HepG2 (cell line): ENCODE measurements around the gene DNAL4. TPM values are rescaled to one million over a fixed set of nuclear protein-coding genes. Genes with fewer than 3 reads are reported as not detected.

Experiments
- ATAC-seq: fragments of 200-7000 bp; cut with Tn5 transposase; 3 replicates; pipeline ENCODE4 v1.9.1; 2020; ENCODE audit warnings: mild to moderate bottlenecking, moderate library complexity
- BruUV-seq: library from RNA; stranded (reverse); fragments of 400-500 nt; replicated peaks from 2 replicates; lab custom pipeline; 2021; lab: Mats Ljungman, UMichigan
- CTCF ChIA-PET: fragments of 300-600 bp; formaldehyde crosslinking; extraction: SDS; loops from one replicate; lab custom pipeline; 2021; ENCODE audit warnings: low total read pairs, inconsistent platforms, low intra/inter-chr PET ratio; lab: Yijun Ruan, JAX
- POLR2A ChIA-PET: fragments of 350-600 bp; sonication (Branson Sonifier 250); formaldehyde crosslinking; loops from one replicate; lab custom pipeline; 2020; ENCODE audit warnings: antibody characterized with exemption, inconsistent platforms; lab: Yijun Ruan, JAX
- DNase-seq: peaks from one replicate; pipeline ENCODE4 v3.0.0-alpha.2; 2015; ENCODE audit warnings: low spot score
- FAIRE-seq: peaks from 3 replicates; lab custom pipeline; 2011; peaks lifted over from hg19 to GRCh38; lab: Jason Lieb, UNC
- H2AFZ ChIP-seq: one replicate; pipeline ENCODE4 v1.6.1; 2011; ENCODE audit warnings: low read length, inconsistent platforms
- H3K27ac ChIP-seq: fragments of 300-600 bp; 3 replicates; pipeline ENCODE4 v1.8.0; 2011; ENCODE audit warnings: mixed run types, mild to moderate bottlenecking, mixed read lengths, low read length, inconsistent platforms; ENCODE audit not compliant: insufficient read depth; ENCODE audit errors: extremely low read length
- H3K27me3 ChIP-seq, 2 experiments: fragments of 200-600 bp in 1 of 2; 2 replicates in 1 of 2; 3 replicates in 1 of 2; pipeline versions ENCODE4 v1.6.0 to v1.8.0; 2011; ENCODE audit warnings: low read length in 2 of 2, mild to moderate bottlenecking in 2 of 2, moderate library complexity in 2 of 2, inconsistent platforms in 1 of 2; ENCODE audit not compliant: insufficient read depth in 2 of 2, control insufficient read depth in 1 of 2
- H3K36me3 ChIP-seq, 2 experiments: fragments of 200-600 bp in 1 of 2; replicated peaks in 1 of 2; 2 replicates in 1 of 2; 3 replicates in 1 of 2; pipeline versions ENCODE4 v1.5.1 to v1.8.0; 2011; ENCODE audit warnings: low read length in 2 of 2, inconsistent platforms in 1 of 2; ENCODE audit not compliant: insufficient read depth in 2 of 2, control insufficient read depth in 1 of 2
- H3K4me1 ChIP-seq: 2 replicates; pipeline ENCODE4 v1.5.1; 2012; ENCODE audit warnings: low read length, inconsistent platforms; ENCODE audit not compliant: insufficient read depth
- H3K4me2 ChIP-seq: 2 replicates; pipeline ENCODE4 v1.6.0; 2011; ENCODE audit warnings: low read depth, low read length, inconsistent platforms
- H3K4me3 ChIP-seq, 3 experiments: fragments of 200-600 bp in 1 of 3; sonication (generic), shearing (Covaris generic) in 1 of 3; replicated peaks in 1 of 3; 2 replicates each; pipeline ENCODE4 v1.5.1; 2011 to 2016; ENCODE audit warnings: low read length in 3 of 3, inconsistent platforms in 2 of 3, low read depth in 2 of 3, mild to moderate bottlenecking in 2 of 3, control low read depth in 1 of 3, mixed read lengths in 1 of 3; ENCODE audit not compliant: insufficient read depth in 1 of 3
- H3K79me2 ChIP-seq: one replicate; pipeline ENCODE4 v1.6.1; 2011; ENCODE audit warnings: low read length, inconsistent platforms; ENCODE audit not compliant: insufficient read depth
- H3K9ac ChIP-seq: 2 replicates; pipeline ENCODE4 v1.6.0; 2011; ENCODE audit warnings: mild to moderate bottlenecking, low read depth, low read length, inconsistent platforms; ENCODE audit not compliant: insufficient read depth
- H3K9me3 ChIP-seq: 2 replicates; pipeline ENCODE4 v1.5.1; 2012; ENCODE audit warnings: mild to moderate bottlenecking, low read length
- H4K20me1 ChIP-seq: 2 replicates; pipeline ENCODE4 v1.6.0; 2011; ENCODE audit warnings: inconsistent platforms, mild to moderate bottlenecking, low read length, moderate library complexity; ENCODE audit not compliant: insufficient read depth
- CC2D1A ChIP-seq: sonication (generic); formaldehyde crosslinking; IDR thresholded peaks from 2 replicates; pipeline ENCODE4 v1.8.1; 2023; ENCODE audit warnings: mild to moderate bottlenecking, missing genetic modification reagents
- CCAR2 ChIP-seq: fragments of 200-400 bp; formaldehyde crosslinking; optimal IDR thresholded peaks from 2 replicates; pipeline ENCODE3; 2018; ENCODE audit warnings: low read depth, mild to moderate bottlenecking, low read length, moderate library complexity
- ESRRA ChIP-seq: sonication (generic); formaldehyde crosslinking; IDR thresholded peaks from 2 replicates; pipeline ENCODE4 v1.5.1; 2020; ENCODE audit warnings: mild to moderate bottlenecking, low read depth, missing genetic modification reagents
- FOXC1 ChIP-seq: sonication (generic); formaldehyde crosslinking; IDR thresholded peaks from 2 replicates; pipeline ENCODE4 v1.8.0; 2022; ENCODE audit warnings: mild to moderate bottlenecking, missing genetic modification reagents, borderline replicate concordance
- KLF11 ChIP-seq: IDR thresholded peaks from 2 replicates; pipeline ENCODE4 v1.6.1; 2016; ENCODE audit warnings: missing compliant biosample characterization
- MAFG ChIP-seq: sonication (generic); formaldehyde crosslinking; IDR thresholded peaks from 2 replicates; pipeline ENCODE4 v1.5.1; 2020; ENCODE audit warnings: mild to moderate bottlenecking, missing genetic modification reagents
- PITX1 ChIP-seq: sonication (generic); formaldehyde crosslinking; IDR thresholded peaks from 2 replicates; pipeline ENCODE4 v1.5.1; 2020; ENCODE audit warnings: mild to moderate bottlenecking, missing genetic modification reagents
- ZFP82 ChIP-seq: sonication (generic); formaldehyde crosslinking; IDR thresholded peaks from 2 replicates; pipeline ENCODE4 v1.5.1; 2020; ENCODE audit warnings: mild to moderate bottlenecking, missing genetic modification reagents, borderline replicate concordance
- ZNF24 ChIP-seq: fragments of 450-650 bp; IDR thresholded peaks from 2 replicates; pipeline ENCODE4 v1.6.1; 2017; ENCODE audit warnings: antibody characterized with exemption, mild to moderate bottlenecking
- ZNF790 ChIP-seq: sonication (generic); formaldehyde crosslinking; IDR thresholded peaks from 2 replicates; pipeline ENCODE4 v1.8.0; 2022; ENCODE audit warnings: missing genetic modification reagents, mild to moderate bottlenecking, borderline replicate concordance
- whole genome bisulfite sequencing: methylation state at CpG from one replicate; pipeline ENCODE4 v1.1.6; 2017; ENCODE audit warnings: low lambda C conversion rate; 5-methylcytosine and 5-hydroxymethylcytosine counted together
- in situ Hi-C: cut with HindIII; loops from 2 replicates; pipeline ENCODE4 v1.10.0; 2017; ENCODE audit warnings: low pct_unique_long_range_greater_than_20kb; ENCODE audit not compliant: extremely low pct_ligation_motif_present
- intact Hi-C: fragments of 100-400 bp; cut with micrococcal nuclease; formaldehyde crosslinking; loops from one replicate; pipeline ENCODE4 v1.10.0; 2022; ENCODE audit not compliant: unreplicated experiment
- polyA plus RNA-seq, 8 experiments: library from polyadenylated mRNA; depleted of rRNA in 3 of 8; stranded (reverse) in 7 of 8; unstranded in 1 of 8; fragments of >200 nt; fragmentation: Illumina TruSeq in 4 of 8; extraction: Trizol in 4 of 8; gene quantifications; 2 replicates each; pipeline versions ENCODE4 v1.2.1 to v1.2.3, GENCODE V29; 2011 to 2016; ENCODE audit warnings: low read depth in 4 of 8, missing spikeins in 1 of 8, mixed read lengths in 1 of 8; ENCODE audit not compliant: insufficient read depth in 1 of 8
- total RNA-seq, 5 experiments: library from RNA; depleted of rRNA; stranded (reverse); fragments of >200 nt; fragmentation: Illumina TruSeq; extraction: Trizol; gene quantifications; 2 replicates each; pipeline ENCODE4 v1.2.3, GENCODE V29; 2016; ENCODE audit warnings: low read depth in 1 of 5
- TF ChIP-seq, protein P1 (sequence below): sonication (generic); formaldehyde crosslinking; IDR thresholded peaks from 2 replicates; pipeline ENCODE4 v1.4.0; 2020; ENCODE audit warnings: mild to moderate bottlenecking, missing genetic modification reagents
- TF ChIP-seq, protein P2 (sequence below): IDR thresholded peaks from 2 replicates; pipeline ENCODE4 v1.6.1; 2012; ENCODE audit warnings: low read length, improper control_type of control experiment
- TF ChIP-seq, protein P3 (sequence below): sonication (generic); formaldehyde crosslinking; IDR thresholded peaks from 2 replicates; pipeline ENCODE4 v1.4.0; 2020; ENCODE audit warnings: mild to moderate bottlenecking, missing genetic modification reagents

DNAL4 gene
- total and polyA plus RNA-seq, 2 of the 13 experiments (the other 11 are each of a cell fraction or from before 2014, with no cell fraction given) = 8.0 to 10.7 TPM

DNA sequence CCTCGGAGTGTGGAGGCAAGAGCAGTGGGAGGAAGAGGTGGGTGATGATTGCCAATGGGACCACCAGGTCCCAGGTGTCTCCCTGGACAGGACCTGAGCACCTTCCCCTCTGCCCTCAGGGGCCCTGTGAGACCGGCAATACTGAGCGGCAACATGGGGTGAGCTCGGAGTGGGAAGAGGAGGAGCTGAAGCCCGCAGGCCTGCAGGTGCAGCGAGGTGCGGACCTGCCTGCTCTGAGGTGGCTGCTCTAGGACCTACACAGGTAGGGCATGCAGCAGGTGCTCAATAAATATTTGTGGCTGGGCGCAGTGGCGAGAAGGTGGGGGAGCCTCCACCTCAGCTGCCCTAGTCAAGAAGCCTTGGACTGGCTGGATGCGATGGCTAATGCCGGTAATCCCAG is 25.9 kb downstream of the DNAL4 start:
- H3K4me1 ChIP-seq = peaks cover 40% of the 10 kb centered on the region
- H4K20me1 ChIP-seq = no peaks in the 10 kb centered on the region
- H2AFZ ChIP-seq = no peak overlapping the region
- POLR2A ChIA-PET = interaction anchor here (0.9 to 1.5 kb wide), 4 partner anchors 8 to 75 kb away, joined by 3 to 4 read pairs (median 3); no protein-coding TSS in a partner anchor
- H3K9me3 ChIP-seq = no peaks in the 10 kb centered on the region
- in situ Hi-C loops (no loop called here), intact Hi-C loops (loop anchor here (10.0 kb wide), 2 partner anchors 77 to 237 kb away; partner anchors contain the start of gene NPTXR)
- no peak for FAIRE-seq
- H3K4me3 ChIP-seq = no peak overlapping the region
- H3K9ac ChIP-seq = no peak overlapping the region
- CTCF ChIA-PET = interaction anchor here (1.2 to 1.5 kb wide), 6 partner anchors 73 to 354 kb away, joined by 3 to 9 read pairs (median 4); partner anchors contain the start of gene NPTXR
- no peak overlapping the region for H3K27ac ChIP-seq
- H3K4me2 ChIP-seq = no peak overlapping the region
- WGBS = 39% methylated on average over 5 of the region's 11 CpGs
- no peaks in the 10 kb centered on the region for H3K79me2 ChIP-seq
- H3K36me3 ChIP-seq = no peaks in the 10 kb centered on the region
- H3K27me3 ChIP-seq = peaks cover 2 to 31% of the 10 kb centered on the region in 2 experiments; a peak in 4 of 5 replicates
- no peak for DNase-seq
- ATAC-seq = no peak
- no TSS peak for BruUV-seq
- TF ChIP-seq MAFG (CRISPR knock-in tag) (no peak), KLF11 (CRISPR knock-in tag) (no peak), ZNF790 (CRISPR knock-in tag) (no peak), PITX1 (CRISPR knock-in tag) (no peak), ZFP82 (CRISPR knock-in tag) (no peak), FOXC1 (CRISPR knock-in tag) (no peak), CCAR2 (no peak), ZNF24 (no peak), CC2D1A (CRISPR knock-in tag) (no peak), ESRRA (no peak)
- TF ChIP-seq, protein P1, sequence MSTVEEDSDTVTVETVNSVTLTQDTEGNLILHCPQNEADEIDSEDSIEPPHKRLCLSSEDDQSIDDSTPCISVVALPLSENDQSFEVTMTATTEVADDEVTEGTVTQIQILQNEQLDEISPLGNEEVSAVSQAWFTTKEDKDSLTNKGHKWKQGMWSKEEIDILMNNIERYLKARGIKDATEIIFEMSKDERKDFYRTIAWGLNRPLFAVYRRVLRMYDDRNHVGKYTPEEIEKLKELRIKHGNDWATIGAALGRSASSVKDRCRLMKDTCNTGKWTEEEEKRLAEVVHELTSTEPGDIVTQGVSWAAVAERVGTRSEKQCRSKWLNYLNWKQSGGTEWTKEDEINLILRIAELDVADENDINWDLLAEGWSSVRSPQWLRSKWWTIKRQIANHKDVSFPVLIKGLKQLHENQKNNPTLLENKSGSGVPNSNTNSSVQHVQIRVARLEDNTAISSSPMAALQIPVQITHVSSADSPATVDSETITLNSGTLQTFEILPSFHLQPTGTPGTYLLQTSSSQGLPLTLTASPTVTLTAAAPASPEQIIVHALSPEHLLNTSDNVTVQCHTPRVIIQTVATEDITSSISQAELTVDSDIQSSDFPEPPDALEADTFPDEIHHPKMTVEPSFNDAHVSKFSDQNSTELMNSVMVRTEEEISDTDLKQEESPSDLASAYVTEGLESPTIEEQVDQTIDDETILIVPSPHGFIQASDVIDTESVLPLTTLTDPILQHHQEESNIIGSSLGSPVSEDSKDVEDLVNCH (CRISPR knock-in tag) = no peak
- TF ChIP-seq, protein P2, sequence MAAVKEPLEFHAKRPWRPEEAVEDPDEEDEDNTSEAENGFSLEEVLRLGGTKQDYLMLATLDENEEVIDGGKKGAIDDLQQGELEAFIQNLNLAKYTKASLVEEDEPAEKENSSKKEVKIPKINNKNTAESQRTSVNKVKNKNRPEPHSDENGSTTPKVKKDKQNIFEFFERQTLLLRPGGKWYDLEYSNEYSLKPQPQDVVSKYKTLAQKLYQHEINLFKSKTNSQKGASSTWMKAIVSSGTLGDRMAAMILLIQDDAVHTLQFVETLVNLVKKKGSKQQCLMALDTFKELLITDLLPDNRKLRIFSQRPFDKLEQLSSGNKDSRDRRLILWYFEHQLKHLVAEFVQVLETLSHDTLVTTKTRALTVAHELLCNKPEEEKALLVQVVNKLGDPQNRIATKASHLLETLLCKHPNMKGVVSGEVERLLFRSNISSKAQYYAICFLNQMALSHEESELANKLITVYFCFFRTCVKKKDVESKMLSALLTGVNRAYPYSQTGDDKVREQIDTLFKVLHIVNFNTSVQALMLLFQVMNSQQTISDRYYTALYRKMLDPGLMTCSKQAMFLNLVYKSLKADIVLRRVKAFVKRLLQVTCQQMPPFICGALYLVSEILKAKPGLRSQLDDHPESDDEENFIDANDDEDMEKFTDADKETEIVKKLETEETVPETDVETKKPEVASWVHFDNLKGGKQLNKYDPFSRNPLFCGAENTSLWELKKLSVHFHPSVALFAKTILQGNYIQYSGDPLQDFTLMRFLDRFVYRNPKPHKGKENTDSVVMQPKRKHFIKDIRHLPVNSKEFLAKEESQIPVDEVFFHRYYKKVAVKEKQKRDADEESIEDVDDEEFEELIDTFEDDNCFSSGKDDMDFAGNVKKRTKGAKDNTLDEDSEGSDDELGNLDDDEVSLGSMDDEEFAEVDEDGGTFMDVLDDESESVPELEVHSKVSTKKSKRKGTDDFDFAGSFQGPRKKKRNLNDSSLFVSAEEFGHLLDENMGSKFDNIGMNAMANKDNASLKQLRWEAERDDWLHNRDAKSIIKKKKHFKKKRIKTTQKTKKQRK = no peak
- TF ChIP-seq, protein P3, sequence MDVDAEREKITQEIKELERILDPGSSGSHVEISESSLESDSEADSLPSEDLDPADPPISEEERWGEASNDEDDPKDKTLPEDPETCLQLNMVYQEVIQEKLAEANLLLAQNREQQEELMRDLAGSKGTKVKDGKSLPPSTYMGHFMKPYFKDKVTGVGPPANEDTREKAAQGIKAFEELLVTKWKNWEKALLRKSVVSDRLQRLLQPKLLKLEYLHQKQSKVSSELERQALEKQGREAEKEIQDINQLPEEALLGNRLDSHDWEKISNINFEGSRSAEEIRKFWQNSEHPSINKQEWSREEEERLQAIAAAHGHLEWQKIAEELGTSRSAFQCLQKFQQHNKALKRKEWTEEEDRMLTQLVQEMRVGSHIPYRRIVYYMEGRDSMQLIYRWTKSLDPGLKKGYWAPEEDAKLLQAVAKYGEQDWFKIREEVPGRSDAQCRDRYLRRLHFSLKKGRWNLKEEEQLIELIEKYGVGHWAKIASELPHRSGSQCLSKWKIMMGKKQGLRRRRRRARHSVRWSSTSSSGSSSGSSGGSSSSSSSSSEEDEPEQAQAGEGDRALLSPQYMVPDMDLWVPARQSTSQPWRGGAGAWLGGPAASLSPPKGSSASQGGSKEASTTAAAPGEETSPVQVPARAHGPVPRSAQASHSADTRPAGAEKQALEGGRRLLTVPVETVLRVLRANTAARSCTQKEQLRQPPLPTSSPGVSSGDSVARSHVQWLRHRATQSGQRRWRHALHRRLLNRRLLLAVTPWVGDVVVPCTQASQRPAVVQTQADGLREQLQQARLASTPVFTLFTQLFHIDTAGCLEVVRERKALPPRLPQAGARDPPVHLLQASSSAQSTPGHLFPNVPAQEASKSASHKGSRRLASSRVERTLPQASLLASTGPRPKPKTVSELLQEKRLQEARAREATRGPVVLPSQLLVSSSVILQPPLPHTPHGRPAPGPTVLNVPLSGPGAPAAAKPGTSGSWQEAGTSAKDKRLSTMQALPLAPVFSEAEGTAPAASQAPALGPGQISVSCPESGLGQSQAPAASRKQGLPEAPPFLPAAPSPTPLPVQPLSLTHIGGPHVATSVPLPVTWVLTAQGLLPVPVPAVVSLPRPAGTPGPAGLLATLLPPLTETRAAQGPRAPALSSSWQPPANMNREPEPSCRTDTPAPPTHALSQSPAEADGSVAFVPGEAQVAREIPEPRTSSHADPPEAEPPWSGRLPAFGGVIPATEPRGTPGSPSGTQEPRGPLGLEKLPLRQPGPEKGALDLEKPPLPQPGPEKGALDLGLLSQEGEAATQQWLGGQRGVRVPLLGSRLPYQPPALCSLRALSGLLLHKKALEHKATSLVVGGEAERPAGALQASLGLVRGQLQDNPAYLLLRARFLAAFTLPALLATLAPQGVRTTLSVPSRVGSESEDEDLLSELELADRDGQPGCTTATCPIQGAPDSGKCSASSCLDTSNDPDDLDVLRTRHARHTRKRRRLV (CRISPR knock-in tag) = no peak
